MM.1S (cell line): ENCODE measurements around the gene ATG3.

Experiments used
- CTCF ChIP-seq: fragments of 300-600 bp; sonication (generic); IDR thresholded peaks from 2 replicates; pipeline ENCODE4 v1.5.1; 2016; ENCODE audit warnings: antibody characterized with exemption, low read length, mixed read lengths
- EZH2 ChIP-seq: fragments of 300-600 bp; sonication (generic); optimal IDR thresholded peaks from 2 replicates; pipeline ENCODE3; 2017; ENCODE audit warnings: low read depth, mild to moderate bottlenecking, antibody characterized with exemption, low read length, mixed read lengths
- EZH2phosphoT487 ChIP-seq: fragments of 300-600 bp; sonication (generic); IDR thresholded peaks from 2 replicates; pipeline ENCODE4 v1.6.1; 2018; ENCODE audit warnings: antibody characterized with exemption, low read length

- TF ChIP-seq CTCF = no peak
- no peak for TF ChIP-seq EZH2
- TF ChIP-seq EZH2phosphoT487 = no peak
Measured at GRCh38 chr3:112597945-112598344, 36.2 kb upstream of the ATG3 start.
